NCI-H187 (cell line): ENCODE data around the gene NMT1.
"Not testable (repeated sequence)": the region's sequence is repeated elsewhere in the genome, so short reads cannot be mapped to it uniquely, and the experiment has no call there.

Source experiments
- DNase-seq, 2 experiments: peaks; one replicate each; lab custom pipeline; 2025; lab: John Stamatoyannopoulos, UW

Gene NMT1

DNA sequence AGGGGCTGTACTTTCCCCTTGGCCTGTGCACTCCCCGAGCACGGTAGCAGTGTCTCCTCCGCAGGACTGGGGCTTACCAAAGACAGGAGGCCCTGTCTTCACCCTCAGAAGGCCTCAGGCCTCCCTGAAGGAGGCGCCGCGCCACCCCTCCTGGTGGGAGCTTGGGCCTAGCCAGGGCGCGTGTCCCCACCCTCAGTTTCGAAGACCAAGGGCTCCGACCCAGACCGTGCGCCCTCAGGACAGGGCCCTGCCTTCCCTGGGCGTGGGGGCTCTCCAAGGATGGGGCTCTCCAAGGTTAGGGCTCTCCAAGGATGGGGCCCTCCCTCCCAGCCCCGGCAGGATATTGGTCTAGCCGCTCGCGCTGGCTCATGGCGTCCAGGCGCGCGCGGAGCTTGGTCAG lies 59.4 kb downstream of the NMT1 start:
- DNase-seq: no peak

DNA sequence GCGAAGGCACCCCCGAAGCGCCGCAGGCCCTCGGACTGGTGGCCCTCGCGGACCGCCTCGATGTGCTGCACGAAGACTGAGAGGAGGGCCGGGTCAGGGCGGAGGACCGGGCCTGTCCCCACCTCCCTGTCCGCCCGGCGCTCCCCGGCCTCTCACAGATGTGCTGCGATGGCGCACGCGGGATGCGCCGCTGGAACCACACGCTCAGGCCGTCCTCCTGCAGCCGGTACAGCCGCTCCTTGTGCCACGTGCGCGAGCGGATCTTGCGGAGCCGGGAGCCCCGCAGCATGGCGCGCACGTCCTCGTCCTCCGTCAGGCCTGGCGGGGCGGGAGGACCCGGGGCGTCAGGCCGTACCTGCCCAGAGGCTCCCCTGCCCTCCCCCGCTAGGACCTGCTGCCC lies 59.9 kb downstream of the NMT1 start:
- no peak for DNase-seq

DNA sequence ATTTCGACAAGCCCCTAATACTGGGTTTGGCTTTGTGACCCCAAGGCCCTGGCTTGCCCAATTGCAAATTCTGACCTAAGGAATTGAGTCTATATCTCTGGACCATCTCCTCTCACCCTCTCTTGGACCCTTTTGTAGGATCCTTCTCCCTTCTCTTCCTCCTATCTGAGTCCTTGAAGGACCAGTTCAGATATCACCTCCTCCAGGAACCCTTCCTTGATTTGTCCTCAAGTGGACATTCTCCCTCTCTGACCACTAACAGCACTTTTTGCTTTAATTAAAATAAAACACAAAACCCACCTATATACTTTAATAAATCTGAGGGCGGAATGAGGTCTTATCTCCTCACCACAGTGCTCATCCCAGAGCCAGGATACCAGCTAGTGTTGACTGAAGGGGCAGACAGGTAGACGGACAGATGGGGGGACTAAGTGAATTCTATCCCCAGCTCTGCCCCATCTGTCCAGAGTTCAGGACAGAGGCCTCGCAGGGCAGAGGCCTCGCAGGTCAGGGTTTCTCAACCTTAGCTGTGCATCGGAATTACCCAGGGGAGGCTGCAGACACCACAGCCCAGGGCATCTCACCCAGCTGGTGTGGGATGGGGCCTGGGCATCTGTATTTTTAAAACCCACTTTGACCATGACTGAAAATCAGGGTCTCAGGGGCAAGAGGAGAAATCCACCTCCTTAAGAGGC lies 62.1 kb downstream of the NMT1 start:
- no peak for DNase-seq

DNA sequence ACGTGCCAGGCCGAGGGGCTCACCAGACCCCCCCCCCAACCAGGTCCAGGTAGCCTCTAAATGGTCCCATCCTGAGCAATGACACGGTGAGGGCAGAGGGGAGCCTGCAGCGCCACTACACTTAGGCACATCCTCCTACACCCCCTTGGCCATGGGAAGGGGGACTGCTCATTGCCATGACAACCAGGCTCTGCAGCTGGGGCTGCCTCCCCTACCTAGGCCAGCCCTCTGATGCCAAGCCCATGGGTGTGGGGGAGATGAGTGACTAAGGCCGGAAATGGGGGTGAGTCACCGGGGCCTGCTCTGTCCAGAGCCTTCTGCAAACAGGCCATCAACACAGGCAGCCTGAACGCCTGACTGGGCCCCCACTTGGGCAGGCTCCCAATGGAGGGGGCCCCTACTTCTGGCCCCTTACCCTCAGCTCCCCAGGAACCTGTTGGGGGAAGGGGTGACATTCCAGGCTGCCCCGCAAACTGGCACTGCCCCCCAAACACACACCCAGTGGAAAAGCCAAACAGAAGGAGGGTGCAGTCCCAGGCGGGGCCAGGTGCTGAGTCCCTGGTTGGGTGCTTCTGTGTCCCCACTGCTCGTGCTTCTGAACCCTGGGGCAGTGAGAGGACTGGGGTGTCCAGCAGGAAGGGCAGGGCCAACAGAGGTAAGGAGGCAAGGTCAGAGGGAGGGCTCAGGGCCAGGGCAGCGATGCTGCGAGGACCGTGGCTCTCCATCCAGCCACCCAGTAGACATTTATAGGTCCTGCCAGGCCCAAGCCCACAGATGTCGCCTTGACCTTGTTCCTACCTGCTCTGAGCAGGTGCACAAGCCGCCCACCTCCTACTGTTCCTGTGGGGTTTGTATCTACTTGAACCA lies 63.0 kb downstream of the NMT1 start:
- DNase-seq: no peak

DNA sequence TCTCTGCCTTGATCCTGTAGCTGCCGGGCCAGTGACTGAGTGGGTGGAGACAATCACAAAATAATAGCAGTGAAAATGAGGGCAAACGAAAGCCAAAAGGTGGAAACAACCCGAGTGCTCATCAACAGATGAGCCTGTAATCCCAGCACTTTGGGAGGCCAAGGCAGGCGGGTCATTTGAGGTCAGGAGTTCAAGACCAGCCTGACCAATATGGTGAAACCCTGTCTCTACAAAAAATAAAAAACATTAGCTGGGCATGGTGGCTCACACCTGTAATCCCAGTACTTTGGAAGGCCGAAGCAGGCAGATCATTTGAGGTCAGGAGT lies 63.6 kb downstream of the NMT1 start:
- not testable (repeated sequence) for DNase-seq

DNA sequence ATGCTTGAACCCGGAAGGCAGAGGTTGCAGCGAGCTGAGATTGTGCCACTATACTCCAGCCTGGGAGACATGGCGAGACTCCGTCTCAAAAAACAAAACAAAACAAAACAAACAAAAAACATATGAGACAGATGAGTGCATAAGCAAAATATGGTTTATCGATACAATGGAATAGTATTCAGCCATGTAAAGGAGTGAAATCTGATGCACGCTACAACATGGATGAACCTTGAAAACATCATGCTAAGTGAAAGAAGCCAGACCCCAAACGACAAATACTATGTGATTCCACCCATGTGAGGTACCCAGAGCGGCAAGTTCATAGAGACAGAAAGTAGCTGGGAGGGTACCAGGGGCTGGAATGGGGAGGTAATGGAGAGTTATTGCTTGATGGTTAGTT lies 64.4 kb downstream of the NMT1 start:
- DNase-seq: no peak

DNA sequence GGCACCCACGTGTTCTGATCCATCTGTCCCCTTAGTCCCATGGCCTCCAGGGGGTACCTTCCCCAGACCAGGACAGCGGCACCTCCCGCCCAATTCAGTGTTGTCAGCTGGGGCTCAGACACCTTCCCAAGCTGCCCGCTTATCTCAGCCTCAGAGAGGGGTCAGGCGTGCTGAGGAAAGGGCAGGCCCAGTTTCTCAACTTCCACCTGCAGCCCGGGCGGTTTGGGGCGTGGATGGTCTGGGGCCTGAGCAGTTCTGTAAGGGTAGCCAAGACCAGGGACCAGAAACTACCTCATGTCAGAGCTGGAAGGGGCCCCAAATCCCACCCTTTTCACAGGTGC lies 66.1 kb downstream of the NMT1 start:
- no peak for DNase-seq

DNA sequence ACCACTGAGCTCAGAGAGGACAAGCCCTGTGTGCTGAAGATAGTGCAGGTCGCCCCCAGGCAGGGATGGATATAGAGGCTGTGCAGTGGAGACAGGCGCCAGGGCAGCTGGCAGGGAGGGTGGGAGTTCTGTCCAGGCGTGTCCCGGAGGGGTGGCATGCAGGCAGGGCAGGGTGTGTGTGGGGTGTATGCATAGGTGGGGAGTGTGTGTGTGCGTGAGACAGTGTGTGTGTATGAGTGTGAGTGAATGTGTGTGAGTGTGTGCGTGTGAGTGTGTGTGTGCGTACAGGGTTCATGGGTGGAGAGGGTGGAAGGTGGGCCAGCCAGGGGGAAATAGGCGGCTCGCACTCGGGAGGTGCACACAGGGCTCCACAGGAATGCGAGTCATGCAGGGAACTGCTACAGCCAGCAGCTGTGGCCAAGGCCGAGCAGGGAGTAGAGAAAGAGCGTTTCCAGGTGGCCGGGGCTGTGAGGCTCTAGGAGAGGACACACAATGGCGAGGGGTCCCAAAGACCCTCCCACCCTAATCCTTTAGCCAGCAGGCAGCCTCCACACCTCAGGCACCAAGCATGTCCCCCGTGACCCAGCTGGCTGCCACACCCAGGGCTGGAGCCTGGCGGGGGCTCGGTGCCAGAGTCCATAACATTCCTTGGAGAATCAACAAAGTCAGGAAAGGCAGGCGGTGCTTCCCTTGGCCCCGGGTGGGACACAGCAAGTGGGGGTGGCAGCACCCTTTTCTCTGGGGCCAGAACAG lies 66.6 kb downstream of the NMT1 start:
- DNase-seq: no peak

DNA sequence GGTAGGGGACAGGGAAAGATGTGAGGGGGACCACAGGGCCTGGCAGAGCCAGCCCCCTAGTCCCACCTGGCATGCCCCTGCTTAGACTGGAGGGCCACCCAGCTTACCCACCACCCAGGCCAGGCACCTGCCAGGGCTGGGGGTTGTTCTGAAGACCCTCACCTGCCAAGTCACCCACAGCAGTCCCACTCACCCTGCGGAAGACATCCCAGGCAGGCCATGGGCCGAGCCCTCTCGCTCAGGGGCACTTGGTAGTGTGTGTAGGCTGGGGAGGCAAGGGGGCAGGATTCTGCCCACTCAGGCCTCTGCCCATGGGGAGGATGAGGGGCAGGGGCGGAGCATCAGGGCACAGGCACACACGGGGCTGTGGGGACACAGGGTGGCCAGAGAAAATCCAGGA lies 67.2 kb downstream of the NMT1 start:
- no peak for DNase-seq

DNA sequence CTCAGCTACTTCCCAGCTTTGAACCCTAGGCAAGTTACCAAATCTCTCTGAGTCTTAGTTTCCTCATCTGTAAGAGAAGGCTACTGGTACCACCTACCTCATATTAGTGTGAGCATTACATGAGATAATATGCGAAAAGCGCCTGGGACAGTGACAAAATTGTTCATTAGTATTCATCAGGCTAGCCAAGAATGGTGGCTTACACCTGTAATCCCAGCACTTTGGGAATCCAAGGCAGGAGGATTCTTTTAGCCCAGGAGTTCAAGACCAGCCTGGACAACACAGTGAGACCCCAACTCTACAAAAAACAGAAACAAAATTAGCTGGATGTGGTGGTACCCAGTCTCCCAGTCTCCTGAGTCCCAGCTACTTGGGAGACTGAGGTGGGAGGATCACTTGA lies 67.9 kb downstream of the NMT1 start:
- no peak for DNase-seq

DNA sequence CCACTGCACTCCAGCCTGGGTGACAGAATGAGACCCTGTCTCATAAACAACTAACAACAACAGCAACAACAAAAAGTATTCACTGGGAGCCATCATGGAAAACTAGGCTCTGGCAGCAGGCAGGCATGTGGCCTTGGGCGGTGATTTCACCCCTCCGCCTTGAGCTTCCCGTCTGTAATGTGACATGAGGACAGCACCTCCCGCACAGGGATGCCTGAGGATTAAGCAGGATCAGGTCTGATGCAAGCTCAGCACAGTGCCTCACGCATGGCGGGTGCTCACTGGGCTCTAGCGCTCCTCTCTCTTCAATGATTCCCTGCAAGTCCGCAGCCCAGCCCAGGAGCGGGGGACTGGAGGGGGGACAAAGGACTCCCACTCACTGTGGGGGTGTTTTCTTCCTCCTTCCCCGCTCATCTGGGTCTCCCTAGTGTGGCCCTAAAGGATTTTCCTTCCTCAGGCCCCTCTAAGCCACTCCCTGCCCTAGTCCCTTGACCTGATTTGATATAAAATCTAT lies 68.4 kb downstream of the NMT1 start:
- no peak for DNase-seq

DNA sequence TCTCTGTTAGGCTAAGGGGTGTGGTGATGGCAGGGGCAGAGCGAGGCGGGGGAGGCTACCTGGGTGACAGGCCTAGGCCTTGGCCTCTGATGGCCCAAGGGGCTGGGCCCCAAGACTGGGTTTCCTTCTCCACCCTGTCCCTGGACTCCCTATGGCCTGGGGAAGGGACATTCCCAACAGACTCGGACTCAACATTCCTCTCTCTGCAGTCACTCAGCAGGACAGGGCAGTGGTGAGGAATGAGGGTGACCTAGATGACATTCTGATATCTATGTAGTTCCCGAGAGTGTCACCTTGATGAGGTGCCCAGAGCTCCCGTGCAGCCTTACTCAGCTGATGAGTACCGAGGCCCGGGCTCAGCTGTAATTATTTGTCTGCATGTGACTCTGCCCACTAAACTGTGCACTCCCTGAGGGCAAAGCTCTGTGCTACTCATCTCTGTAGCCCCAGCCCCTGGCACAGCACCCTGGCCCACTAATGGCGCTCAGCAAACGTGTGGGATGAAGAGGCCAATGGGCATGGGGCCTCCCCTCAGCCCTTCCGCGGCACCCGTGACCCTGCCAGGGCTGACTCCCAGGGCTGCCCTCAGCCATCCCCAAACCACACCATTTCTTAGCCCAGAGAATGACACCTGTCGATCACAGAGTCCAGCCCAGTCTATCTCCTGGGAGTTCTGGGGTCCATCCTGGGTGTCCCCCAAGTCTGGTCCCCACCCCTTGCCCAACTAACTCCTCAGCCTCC lies 69.0 kb downstream of the NMT1 start:
- no peak for DNase-seq

DNA sequence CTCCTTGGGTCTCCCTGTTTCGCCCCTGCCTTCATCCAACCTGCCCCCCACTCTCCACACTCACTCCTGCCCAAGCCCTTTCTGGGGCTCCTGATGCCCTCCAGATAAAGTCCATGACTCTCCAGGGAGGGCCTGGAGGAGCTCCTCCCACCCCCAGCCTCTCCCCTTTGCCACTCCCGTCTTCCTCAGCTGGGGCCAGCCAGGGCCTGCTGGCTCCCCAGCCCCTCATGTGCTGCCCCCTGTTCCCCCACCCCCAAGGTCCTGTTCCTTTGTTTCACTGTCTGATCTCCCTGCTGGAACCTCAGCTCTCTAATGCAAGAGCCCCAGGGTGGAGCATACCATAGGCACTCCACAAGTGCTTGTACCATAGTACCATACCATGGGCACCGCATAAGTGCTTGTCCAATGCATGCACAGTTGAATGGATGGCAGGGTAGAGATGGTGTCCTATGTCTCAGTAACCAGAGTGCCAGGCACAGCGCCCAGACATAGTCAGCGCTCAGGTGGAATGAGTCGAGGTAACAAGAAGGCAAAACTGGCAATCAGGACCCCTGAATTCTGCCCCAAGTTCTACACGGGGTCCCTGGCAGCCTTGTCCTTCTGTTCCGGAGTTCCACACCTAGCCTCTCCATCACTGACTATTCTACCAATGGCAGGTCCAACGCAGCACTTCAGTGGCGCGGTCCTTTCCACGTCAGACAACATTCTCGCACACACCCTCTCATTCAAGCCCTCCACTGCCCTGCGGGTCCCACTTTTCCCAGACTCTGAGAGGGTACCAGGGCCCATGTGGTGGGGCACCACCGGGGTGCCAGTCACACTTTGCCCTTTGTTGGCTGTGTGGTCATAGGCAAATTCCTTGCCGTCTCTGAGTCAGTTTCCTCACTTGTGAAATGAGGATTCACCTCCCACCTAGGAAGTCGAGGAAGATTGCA lies 69.8 kb downstream of the NMT1 start:
- DNase-seq: no peak

DNA sequence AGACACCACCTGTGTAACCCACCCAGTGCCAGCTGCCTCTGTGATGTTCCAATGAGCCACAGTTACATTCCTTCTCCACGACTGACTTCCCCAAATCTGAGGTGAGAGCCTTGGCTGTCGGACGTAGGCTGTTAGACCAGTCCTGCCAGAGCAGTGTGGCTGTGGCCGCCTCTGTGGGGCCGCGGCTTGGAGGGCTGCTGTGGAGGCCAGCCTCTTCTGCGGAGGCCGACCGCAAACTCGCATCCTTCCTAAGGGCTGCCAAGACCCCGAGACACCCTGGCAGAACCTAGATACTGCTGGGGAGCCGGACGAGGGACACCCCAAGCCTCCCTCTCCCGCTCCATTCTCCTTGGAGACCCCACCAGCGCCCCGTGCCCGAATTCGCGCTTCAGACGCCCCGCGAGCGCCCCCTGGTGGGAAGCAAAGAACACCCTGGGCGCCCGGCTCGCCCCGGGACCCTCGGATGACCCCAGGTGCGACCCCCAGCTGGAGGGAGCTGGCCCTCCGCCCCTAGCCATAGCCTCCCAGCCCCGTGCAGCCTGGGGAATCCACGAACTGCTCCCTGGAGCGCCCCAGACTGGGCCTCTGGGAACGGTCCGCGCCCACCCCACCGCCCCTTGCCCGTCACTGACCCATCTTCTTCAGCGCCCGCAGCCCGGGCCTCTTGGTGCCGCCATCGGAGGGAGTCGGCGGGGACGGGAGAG lies 70.7 kb downstream of the NMT1 start:
- no peak for DNase-seq

DNA sequence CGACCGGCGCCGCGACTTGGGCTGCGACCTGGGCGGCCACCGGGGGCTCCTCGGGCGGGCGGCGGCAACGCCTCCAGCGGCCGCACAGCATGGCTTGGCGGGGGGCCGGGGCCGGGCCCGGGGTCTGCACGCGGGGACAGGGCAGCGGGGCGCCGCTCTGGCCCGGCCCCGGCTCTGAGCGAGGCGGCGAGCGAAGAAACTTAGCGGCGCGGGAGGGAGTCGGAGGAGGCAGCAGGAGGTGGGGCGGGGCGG lies 71.1 kb downstream of the NMT1 start, which contains the start of gene PLCD3:
Gene PLCD3, minus strand, starts transcription at position 196 of the 252 bp plus-strand sequence. Its CDS starts 105 bp downstream, at position 91.
- DNase-seq: peak in 1 of 2 experiments; percentile 32

DNA sequence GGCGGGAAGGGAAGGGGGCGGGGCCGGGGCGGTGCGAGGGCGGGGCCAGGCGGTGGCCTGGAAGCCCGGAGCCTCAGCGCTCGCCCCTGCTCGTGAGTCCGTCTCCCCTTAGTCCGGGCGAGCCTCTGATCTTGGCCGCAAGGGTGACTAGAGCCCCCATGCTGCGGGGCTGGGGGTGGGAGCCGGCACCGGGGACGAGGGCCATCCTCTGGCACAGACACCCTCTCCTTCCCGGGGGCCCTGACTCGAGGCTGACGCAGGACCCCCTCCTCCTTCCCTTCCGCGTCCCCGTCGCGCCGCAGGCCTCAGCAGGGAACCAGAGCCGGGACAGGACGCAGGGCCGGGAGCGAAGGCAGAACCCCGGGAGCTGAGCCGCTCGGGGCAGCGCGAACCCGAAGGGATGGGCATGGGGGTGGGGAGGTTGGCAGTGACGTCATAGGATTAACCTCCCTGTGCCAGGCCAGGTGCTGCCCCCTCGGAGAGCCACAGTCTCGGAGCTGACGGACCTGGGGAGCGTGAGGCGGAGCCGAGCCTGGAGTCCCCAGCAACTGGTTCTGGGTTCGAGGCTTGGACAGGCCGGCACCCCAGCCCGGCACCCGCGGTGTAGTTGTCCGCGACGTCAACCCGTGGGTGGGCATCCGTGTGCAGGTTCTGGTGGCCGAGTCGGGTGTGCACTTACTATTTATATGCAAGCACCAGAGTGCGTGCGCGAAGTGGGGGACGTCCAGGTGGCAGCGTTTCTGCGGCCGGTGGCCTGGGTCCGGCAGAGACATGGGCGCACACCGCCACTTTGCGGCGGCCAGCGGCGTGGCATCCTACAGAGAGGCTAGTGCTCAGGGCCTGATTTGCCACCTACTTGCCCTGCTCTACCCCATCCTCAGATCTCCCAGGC lies 71.7 kb downstream of the NMT1 start:
- DNase-seq: peak; percentile 13 to 31

DNA sequence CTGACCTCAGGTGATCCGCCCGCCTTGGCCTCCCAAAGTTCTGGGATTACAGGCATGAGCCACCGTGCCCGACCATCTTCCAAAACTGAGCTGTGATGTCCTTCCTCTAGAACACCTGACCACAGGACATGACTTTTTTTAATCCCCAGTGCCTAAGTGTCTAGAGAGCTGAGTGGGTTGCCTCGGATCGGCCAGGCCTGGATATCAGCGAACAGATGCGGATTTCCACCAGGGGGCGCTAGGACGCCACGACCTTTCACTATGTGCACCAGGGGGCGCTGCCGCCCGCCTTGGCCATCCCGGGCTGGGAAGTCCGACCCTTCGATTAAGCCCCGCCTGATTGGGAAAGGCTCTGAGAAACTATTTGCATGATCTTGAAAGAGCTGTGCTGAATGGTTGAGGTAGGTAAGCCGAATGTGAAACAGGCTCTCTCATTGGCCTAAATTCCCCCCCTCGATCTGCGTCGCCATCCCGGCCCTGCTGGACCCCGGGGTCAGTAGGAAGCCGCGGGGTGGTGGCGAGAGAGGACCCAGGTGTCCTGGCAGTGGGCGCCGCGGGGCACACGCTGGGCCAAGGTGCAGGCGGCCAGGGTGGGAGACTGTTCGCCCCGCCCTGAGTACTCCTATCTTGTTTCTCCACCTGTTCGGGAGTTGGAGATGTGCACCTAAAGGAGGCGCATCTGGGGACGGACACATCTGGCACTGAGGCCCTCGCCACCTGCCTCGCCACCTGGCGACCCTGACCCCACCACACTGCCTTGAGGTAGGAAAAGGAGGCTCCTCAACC lies 74.3 kb downstream of the NMT1 start, which contains the start of gene ACBD4:
Gene ACBD4, plus strand, starts transcription at position 496 of the 786 bp plus-strand sequence. CDS start 458 bp downstream, outside the sequence.
- peak; percentile 90 to 92 for DNase-seq

DNA sequence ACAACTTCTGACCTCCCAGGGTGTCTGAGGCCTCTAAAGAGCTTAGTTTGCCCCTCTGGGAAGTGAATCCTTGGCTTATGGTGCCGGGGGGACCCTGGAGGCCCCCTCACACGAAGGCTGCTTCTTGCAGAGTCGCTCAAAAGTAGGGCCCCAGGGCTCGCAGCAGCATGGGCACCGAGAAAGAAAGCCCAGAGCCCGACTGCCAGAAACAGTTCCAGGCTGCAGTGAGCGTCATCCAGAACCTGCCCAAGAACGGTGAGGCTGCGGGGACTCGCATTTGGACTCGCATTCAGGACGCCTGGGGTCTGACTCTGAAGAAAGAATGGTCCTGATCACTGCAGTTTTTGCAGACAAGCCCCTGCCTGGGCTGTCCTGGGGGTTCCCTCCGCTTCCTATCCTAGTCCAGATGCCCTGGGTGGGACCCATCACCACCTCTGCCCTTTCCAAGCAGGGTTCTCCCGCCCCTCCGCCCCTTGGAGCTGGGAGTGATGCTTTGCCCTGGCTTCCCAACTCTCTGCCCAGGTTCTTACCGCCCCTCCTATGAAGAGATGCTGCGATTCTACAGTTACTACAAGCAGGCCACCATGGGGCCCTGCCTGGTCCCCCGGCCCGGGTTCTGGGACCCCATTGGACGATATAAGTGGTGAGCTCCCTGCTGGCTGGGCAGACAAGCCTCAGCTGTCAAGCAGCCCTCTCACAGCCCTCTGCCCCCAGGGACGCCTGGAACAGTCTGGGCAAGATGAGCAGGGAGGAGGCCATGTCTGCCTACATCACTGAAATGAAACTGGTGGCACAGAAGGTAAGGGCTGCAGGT lies 75.1 kb downstream of the NMT1 start:
- DNase-seq: no peak
